Measurements from ENCODE around the gene A1CF. TPM values are rescaled to one million over a fixed set of nuclear protein-coding genes. Genes with fewer than 3 reads are reported as not detected.

Gene A1CF
- total RNA-seq, 1 experiment from 2014 or later, result 0.03 TPM

DNA sequence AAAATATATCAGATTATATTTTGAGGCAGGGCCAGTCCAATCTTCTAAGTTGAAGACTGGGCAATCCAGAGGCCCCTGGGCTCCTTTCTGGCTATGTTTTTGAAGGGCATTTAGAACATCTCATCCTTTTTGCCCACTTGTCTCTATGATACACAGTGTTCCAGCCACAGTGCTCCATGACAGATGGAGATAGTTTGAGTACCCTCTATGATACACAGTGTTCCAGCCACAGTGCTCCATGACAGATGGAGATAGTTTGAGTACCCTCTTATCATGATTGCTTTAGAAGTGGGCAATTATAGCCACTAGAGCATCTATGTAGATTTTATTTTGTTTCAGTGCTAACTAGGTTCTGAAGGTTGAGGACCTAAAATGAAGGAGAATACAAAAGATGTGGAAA is 33.1 kb upstream of the A1CF start:
- no TSS peak for BruUV-seq (replicated peaks)
- in situ Hi-C loops (cut with HindIII; ENCODE audit: low pct_unique_long_range_greater_than_20kb, low sequenced_read_pairs) (no loop called here), intact Hi-C loops (cut with micrococcal nuclease; ENCODE audit: unreplicated experiment) (no loop called here)
- POLR2A ChIA-PET, result no interaction called here
- Histone ChIP-seq H3K9me3 (ENCODE audit: control insufficient read depth, insufficient read depth, low read depth, low read length) (no peaks in the 10 kb centered on the region), H3K4me3 (ENCODE audit: low read depth in 2 of 2, low read length in 2 of 2) (no peak overlapping the region), H3K36me3 (ENCODE audit: control insufficient read depth, insufficient read depth, low read length) (no peaks in the 10 kb centered on the region), H3K27me3 (ENCODE audit: control insufficient read depth, insufficient read depth, low read length) (no peaks in the 10 kb centered on the region), H3K4me1 (ENCODE audit: control insufficient read depth, insufficient read depth, low read length) (no peaks in the 10 kb centered on the region), H3K27ac (ENCODE audit: low read length) (no peak overlapping the region)
- TF ChIP-seq SIN3A (IDR thresholded peaks at IDR 0.05; ENCODE audit: borderline replicate concordance, insufficient read depth, low read depth, low read length) (no peak), TCF7L2 (IDR thresholded peaks at IDR 0.05; ENCODE audit: low read depth, low read length) (no peak), POLR2AphosphoS5 (IDR thresholded peaks at IDR 0.05; ENCODE audit: low read depth, low read length) (no peak)
- TF ChIP-seq, protein P1, sequence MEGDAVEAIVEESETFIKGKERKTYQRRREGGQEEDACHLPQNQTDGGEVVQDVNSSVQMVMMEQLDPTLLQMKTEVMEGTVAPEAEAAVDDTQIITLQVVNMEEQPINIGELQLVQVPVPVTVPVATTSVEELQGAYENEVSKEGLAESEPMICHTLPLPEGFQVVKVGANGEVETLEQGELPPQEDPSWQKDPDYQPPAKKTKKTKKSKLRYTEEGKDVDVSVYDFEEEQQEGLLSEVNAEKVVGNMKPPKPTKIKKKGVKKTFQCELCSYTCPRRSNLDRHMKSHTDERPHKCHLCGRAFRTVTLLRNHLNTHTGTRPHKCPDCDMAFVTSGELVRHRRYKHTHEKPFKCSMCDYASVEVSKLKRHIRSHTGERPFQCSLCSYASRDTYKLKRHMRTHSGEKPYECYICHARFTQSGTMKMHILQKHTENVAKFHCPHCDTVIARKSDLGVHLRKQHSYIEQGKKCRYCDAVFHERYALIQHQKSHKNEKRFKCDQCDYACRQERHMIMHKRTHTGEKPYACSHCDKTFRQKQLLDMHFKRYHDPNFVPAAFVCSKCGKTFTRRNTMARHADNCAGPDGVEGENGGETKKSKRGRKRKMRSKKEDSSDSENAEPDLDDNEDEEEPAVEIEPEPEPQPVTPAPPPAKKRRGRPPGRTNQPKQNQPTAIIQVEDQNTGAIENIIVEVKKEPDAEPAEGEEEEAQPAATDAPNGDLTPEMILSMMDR (IDR thresholded peaks at IDR 0.05), result no peak
- TF ChIP-seq, protein P2, sequence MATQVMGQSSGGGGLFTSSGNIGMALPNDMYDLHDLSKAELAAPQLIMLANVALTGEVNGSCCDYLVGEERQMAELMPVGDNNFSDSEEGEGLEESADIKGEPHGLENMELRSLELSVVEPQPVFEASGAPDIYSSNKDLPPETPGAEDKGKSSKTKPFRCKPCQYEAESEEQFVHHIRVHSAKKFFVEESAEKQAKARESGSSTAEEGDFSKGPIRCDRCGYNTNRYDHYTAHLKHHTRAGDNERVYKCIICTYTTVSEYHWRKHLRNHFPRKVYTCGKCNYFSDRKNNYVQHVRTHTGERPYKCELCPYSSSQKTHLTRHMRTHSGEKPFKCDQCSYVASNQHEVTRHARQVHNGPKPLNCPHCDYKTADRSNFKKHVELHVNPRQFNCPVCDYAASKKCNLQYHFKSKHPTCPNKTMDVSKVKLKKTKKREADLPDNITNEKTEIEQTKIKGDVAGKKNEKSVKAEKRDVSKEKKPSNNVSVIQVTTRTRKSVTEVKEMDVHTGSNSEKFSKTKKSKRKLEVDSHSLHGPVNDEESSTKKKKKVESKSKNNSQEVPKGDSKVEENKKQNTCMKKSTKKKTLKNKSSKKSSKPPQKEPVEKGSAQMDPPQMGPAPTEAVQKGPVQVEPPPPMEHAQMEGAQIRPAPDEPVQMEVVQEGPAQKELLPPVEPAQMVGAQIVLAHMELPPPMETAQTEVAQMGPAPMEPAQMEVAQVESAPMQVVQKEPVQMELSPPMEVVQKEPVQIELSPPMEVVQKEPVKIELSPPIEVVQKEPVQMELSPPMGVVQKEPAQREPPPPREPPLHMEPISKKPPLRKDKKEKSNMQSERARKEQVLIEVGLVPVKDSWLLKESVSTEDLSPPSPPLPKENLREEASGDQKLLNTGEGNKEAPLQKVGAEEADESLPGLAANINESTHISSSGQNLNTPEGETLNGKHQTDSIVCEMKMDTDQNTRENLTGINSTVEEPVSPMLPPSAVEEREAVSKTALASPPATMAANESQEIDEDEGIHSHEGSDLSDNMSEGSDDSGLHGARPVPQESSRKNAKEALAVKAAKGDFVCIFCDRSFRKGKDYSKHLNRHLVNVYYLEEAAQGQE (IDR thresholded peaks at IDR 0.05; ENCODE audit: insufficient read depth in 1 of 2, low read depth in 2 of 2, low read length in 1 of 2), result no peak
- ATAC-seq (no peak), DNase-seq (ENCODE audit: low read depth, low spot score) (no peak)
- CTCF ChIA-PET, result no interaction called here

DNA sequence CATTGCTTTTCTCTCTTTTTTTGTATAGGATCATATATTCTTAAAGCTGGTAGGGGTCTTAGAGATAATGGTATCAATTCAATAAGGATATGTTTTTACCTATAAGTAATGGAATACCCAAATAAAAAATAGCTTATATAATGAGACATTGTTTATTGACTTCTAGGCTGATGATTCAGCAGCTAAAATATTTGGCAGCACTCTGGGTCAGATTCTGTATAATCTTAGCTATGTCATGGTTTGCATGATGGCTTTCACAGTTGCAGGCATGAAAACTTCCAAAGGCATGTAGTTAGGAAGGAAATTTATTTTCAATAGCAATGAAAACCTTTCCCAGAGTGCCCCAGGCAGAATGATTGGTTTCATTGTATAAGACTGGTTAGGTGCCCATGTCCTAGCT is 32.1 kb upstream of the A1CF start:
- Histone ChIP-seq H3K9me3 (ENCODE audit: control insufficient read depth, insufficient read depth, low read depth, low read length) (no peaks in the 10 kb centered on the region), H3K36me3 (ENCODE audit: control insufficient read depth, insufficient read depth, low read length) (no peaks in the 10 kb centered on the region), H3K4me1 (ENCODE audit: control insufficient read depth, insufficient read depth, low read length) (no peaks in the 10 kb centered on the region), H3K4me3 (ENCODE audit: low read depth in 2 of 2, low read length in 2 of 2) (no peak overlapping the region), H3K27me3 (ENCODE audit: control insufficient read depth, insufficient read depth, low read length) (no peaks in the 10 kb centered on the region), H3K27ac (ENCODE audit: low read length) (no peak overlapping the region)
- CTCF ChIA-PET, result no interaction called here
- in situ Hi-C loops (cut with HindIII; ENCODE audit: low pct_unique_long_range_greater_than_20kb, low sequenced_read_pairs) (no loop called here), intact Hi-C loops (cut with micrococcal nuclease; ENCODE audit: unreplicated experiment) (no loop called here)
- BruUV-seq (replicated peaks), result no TSS peak
- POLR2A ChIA-PET, result no interaction called here
- ATAC-seq (no peak), DNase-seq (ENCODE audit: low read depth, low spot score) (no peak)
- TF ChIP-seq, protein P1 (IDR thresholded peaks at IDR 0.05), result no peak
- TF ChIP-seq, protein P2 (IDR thresholded peaks at IDR 0.05; ENCODE audit: insufficient read depth in 1 of 2, low read depth in 2 of 2, low read length in 1 of 2), result no peak
- no peak for TF ChIP-seq TCF7L2 (IDR thresholded peaks at IDR 0.05; ENCODE audit: low read depth, low read length)
- TF ChIP-seq SIN3A (IDR thresholded peaks at IDR 0.05; ENCODE audit: borderline replicate concordance, insufficient read depth, low read depth, low read length), result no peak
- no peak for TF ChIP-seq POLR2AphosphoS5 (IDR thresholded peaks at IDR 0.05; ENCODE audit: low read depth, low read length)

Data from Panc1 (cell line).